GM15510 (cell line): ENCODE results near the gene CHURC1.

Experiments
- POLR2A ChIP-seq: IDR thresholded peaks from 3 replicates; pipeline ENCODE4 v1.6.1; 2011; ENCODE audit warnings: borderline replicate concordance; ENCODE audit not compliant: insufficient read length; ENCODE audit errors: extremely low read depth

Gene CHURC1

GRCh38 chr14:64943556-64943955, 29.3 kb downstream of the CHURC1 start:
- no peak for TF ChIP-seq POLR2A

- TF ChIP-seq POLR2A = no peak
These were observed 29.8 kb downstream of the CHURC1 start for GRCh38 chr14:64944041-64944440.

- no peak for TF ChIP-seq POLR2A
These were observed 30.6 kb downstream of the CHURC1 start for GRCh38 chr14:64944861-64945260.

GRCh38 chr14:64945431-64946178, 31.4 kb downstream of the CHURC1 start:
- TF ChIP-seq POLR2A = no peak

GRCh38 chr14:64946310-64947045, 32.2 kb downstream of the CHURC1 start:
- no peak for TF ChIP-seq POLR2A

- TF ChIP-seq POLR2A = no peak
These were observed 33.7 kb downstream of the CHURC1 start for GRCh38 chr14:64947710-64948611.

GRCh38 chr14:64948612-64949210, 34.5 kb downstream of the CHURC1 start:
- no peak for TF ChIP-seq POLR2A

- TF ChIP-seq POLR2A = no peak
These were observed 36.6 kb downstream of the CHURC1 start for GRCh38 chr14:64950889-64951288.

- TF ChIP-seq POLR2A = no peak
These were observed 37.0 kb downstream of the CHURC1 start for GRCh38 chr14:64951291-64951690.

GRCh38 chr14:64951724-64952123, 37.5 kb downstream of the CHURC1 start:
- no peak for TF ChIP-seq POLR2A

GRCh38 chr14:64952598-64953309, 38.5 kb downstream of the CHURC1 start:
- no peak for TF ChIP-seq POLR2A

- TF ChIP-seq POLR2A = no peak
These were observed 39.0 kb downstream of the CHURC1 start for GRCh38 chr14:64953310-64953654.

GRCh38 chr14:64953661-64954060, 39.4 kb downstream of the CHURC1 start:
- no peak for TF ChIP-seq POLR2A
